ENCODE results near the gene GNA14. TPM values are rescaled to one million over a fixed set of nuclear protein-coding genes. Genes with fewer than 3 reads are reported as not detected.

Gene GNA14
- polyA plus RNA-seq, 3 donors, result 0.04 TPM; not detected in 2

- no peaks in the 10 kb centered on the region for H3K9me3 ChIP-seq (replicated peaks in 1 of 2; ENCODE audit: control insufficient read depth in 1 of 2, insufficient read depth in 1 of 2, low read length in 2 of 2)
- no peak for TF ChIP-seq CTCF (IDR thresholded peaks at IDR 0.05)
- no peaks in the 10 kb centered on the region for H3K4me1 Mint-ChIP-seq
- H3K9ac ChIP-seq (ENCODE audit: insufficient read depth, low read length, poor library complexity, severe bottlenecking), result no peak overlapping the region
- H3K36me3 ChIP-seq (replicated peaks in 1 of 2; ENCODE audit: control insufficient read depth in 1 of 2, insufficient read depth in 2 of 2, low read length in 2 of 2), result no peaks in the 10 kb centered on the region
- no peaks in the 10 kb centered on the region for H4K20me1 ChIP-seq (ENCODE audit: insufficient read depth, low read length)
- no peak for DNase-seq
- H3K27ac ChIP-seq (ENCODE audit: low read depth in 1 of 2, low read length in 2 of 2), result no peak overlapping the region
- intact Hi-C loops (cut with micrococcal nuclease), result no loop called here
- H3K36me3 Mint-ChIP-seq, result no peaks in the 10 kb centered on the region
- no peaks in the 10 kb centered on the region for H3K4me1 ChIP-seq (ENCODE audit: control insufficient read depth in 1 of 2, insufficient read depth in 2 of 2, low read length in 2 of 2)
- no peak overlapping the region for H2AFZ ChIP-seq (ENCODE audit: insufficient read depth, low read depth, low read length, poor library complexity, severe bottlenecking)
- H3K4me3 ChIP-seq (replicated peaks in 1 of 3; ENCODE audit: low read depth in 2 of 3, low read length in 3 of 3), result no peak overlapping the region
- H3K4me2 ChIP-seq (replicated peaks; ENCODE audit: extremely low read depth, low read length, poor library complexity, severe bottlenecking), result no peak overlapping the region
- H3K9me3 Mint-ChIP-seq, result no peaks in the 10 kb centered on the region
- WGBS (ENCODE audit: insufficient coverage), result no CpG with 5 or more reads among the region's 2 CpGs
- H3K4me3 Mint-ChIP-seq, result no peak overlapping the region
- peaks cover 0 to 7% (median 0%) of the 10 kb centered on the region in 3 donors for H3K27me3 Mint-ChIP-seq (ENCODE audit: low read depth in 3 of 3)
- H3K27ac Mint-ChIP-seq, result no peak overlapping the region
- H3K27me3 ChIP-seq (ENCODE audit: control insufficient read depth in 2 of 2, insufficient read depth in 2 of 2, low read length in 2 of 2), result no peaks in the 10 kb centered on the region
- H3K79me2 ChIP-seq (ENCODE audit: insufficient read depth, low read length), result no peaks in the 10 kb centered on the region
Measured at GRCh38 chr9:77554586-77555105, 93.5 kb downstream of the GNA14 start.

DNA sequence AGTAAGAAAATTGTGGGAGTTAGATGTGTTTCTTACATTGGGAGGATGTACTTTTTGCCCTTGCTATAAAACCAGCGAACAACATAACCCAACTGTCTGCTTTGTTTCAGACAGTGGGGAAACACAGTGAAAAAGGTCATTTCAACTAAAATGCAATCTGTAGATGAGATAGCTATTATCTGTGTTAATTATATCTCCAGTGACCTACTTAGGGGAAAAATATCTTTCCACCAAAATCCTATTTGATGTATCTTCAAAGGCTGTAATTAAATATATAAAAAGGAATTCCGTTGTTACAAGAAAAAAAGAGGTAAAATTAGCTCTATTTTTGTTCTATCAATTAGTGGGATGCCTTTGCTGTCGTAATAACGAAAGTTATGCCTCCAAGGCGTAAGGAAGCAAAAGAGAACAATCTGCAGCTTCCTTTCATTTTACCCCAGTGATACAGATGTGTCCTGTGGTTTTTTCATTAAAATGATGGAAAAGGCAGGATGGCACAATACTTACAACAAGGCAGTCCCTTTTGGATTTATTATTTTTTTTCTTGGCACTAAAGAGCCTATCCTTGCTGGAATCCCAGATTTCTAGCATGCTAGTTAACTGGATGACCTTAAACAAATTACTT lies 100.9 kb downstream of the GNA14 start:
- H3K9me3 Mint-ChIP-seq, result peaks cover 10 to 21% (median 14%) of the 10 kb centered on the region in 7 donors
- no peaks in the 10 kb centered on the region for H3K36me3 ChIP-seq (replicated peaks in 1 of 2; ENCODE audit: control insufficient read depth in 1 of 2, insufficient read depth in 2 of 2, low read length in 2 of 2)

More for the DNA sequence above, 100.9 kb downstream of the GNA14 start:
- no peak for DNase-seq
- Mint-ChIP-seq H3K36me3 (no peaks in the 10 kb centered on the region), H3K4me1 (no peaks in the 10 kb centered on the region), H3K27me3 (ENCODE audit: low read depth in 3 of 3) (no peaks in the 10 kb centered on the region), H3K27ac (no peak overlapping the region), H3K4me3 (no peak overlapping the region)
- H3K79me2 ChIP-seq (ENCODE audit: insufficient read depth, low read length), result no peaks in the 10 kb centered on the region
- peaks cover 12 to 14% of the 10 kb centered on the region in 2 donors for H3K9me3 ChIP-seq (replicated peaks in 1 of 2; ENCODE audit: control insufficient read depth in 1 of 2, insufficient read depth in 1 of 2, low read length in 2 of 2)
- WGBS (ENCODE audit: insufficient coverage), result no CpG with 5 or more reads among the region's 5 CpGs
- intact Hi-C loops (cut with micrococcal nuclease), result no loop called here
- no peak overlapping the region for H3K4me3 ChIP-seq (replicated peaks in 1 of 3; ENCODE audit: low read depth in 2 of 3, low read length in 3 of 3)
- no peaks in the 10 kb centered on the region for H3K27me3 ChIP-seq (ENCODE audit: control insufficient read depth in 2 of 2, insufficient read depth in 2 of 2, low read length in 2 of 2)
- no peaks in the 10 kb centered on the region for H4K20me1 ChIP-seq (ENCODE audit: insufficient read depth, low read length)
- no peak overlapping the region for H3K4me2 ChIP-seq (replicated peaks; ENCODE audit: extremely low read depth, low read length, poor library complexity, severe bottlenecking)
- H3K9ac ChIP-seq (ENCODE audit: insufficient read depth, low read length, poor library complexity, severe bottlenecking), result no peak overlapping the region
- no peak for TF ChIP-seq CTCF (IDR thresholded peaks at IDR 0.05)
- no peak overlapping the region for H3K27ac ChIP-seq (ENCODE audit: low read depth in 1 of 2, low read length in 2 of 2)
- no peaks in the 10 kb centered on the region for H3K4me1 ChIP-seq (ENCODE audit: control insufficient read depth in 1 of 2, insufficient read depth in 2 of 2, low read length in 2 of 2)
- H2AFZ ChIP-seq (ENCODE audit: insufficient read depth, low read depth, low read length, poor library complexity, severe bottlenecking), result no peak overlapping the region
